K562 (cell line): Measurements from ENCODE around the gene NIPBL.
"Not testable (repeated sequence)": the region's sequence is repeated elsewhere in the genome, so short reads cannot be mapped to it uniquely, and the experiment has no call there.

Experiments
- POLR2B ChIP-seq: fragments of 450-650 bp; IDR thresholded peaks from 2 replicates; pipeline ENCODE4 v1.6.1; 2018; ENCODE audit warnings: low read depth; ENCODE audit not compliant: partially characterized antibody
- POLR2H ChIP-seq: IDR thresholded peaks from 2 replicates; pipeline ENCODE4 v1.6.1; 2016; ENCODE audit warnings: missing genetic modification characterization, low read depth, mild to moderate bottlenecking, control low read depth, missing compliant biosample characterization, moderate library complexity
- TCFL5 ChIP-seq: fragments of 250-450 bp; sonication (Bioruptor Pico); conservative IDR thresholded peaks from 2 replicates; pipeline ENCODE4 v1.6.1; 2021; ENCODE audit warnings: mild to moderate bottlenecking, moderate library complexity, matching md5 sums
- ZNF124 ChIP-seq: sonication (generic); formaldehyde crosslinking; IDR thresholded peaks from 2 replicates; pipeline ENCODE4 v1.8.1; 2022; ENCODE audit warnings: missing genetic modification reagents
- ZNF695 ChIP-seq: fragments of 450-650 bp; formaldehyde crosslinking; IDR thresholded peaks from 2 replicates; pipeline ENCODE4 v1.4.0; 2020; ENCODE audit warnings: mild to moderate bottlenecking, moderate library complexity
- TF ChIP-seq, protein P1 (sequence below), 3 experiments: IDR thresholded peaks in 2 of 3; conservative IDR thresholded peaks in 1 of 3; 2 replicates each; pipeline ENCODE4 v1.5.1; 2011 to 2012; ENCODE audit warnings: low read length in 3 of 3, mild to moderate bottlenecking in 3 of 3, control low read depth in 2 of 3, improper control_type of control experiment in 1 of 3, inconsistent platforms in 1 of 3, low read depth in 1 of 3, mixed read lengths in 1 of 3, moderate library complexity in 1 of 3; ENCODE audit not compliant: insufficient read depth in 2 of 3
- TF ChIP-seq, protein P2 (sequence below): fragments of 450-650 bp; IDR thresholded peaks from 2 replicates; pipeline ENCODE4 v1.6.1; 2016; ENCODE audit warnings: antibody characterized with exemption
- TF ChIP-seq, protein P3 (sequence below): sonication (generic); formaldehyde crosslinking; IDR thresholded peaks from 2 replicates; pipeline ENCODE4 v1.4.0; 2020; ENCODE audit warnings: mild to moderate bottlenecking, missing genetic modification reagents
- TF ChIP-seq, protein P4 (sequence below): conservative IDR thresholded peaks from 2 replicates; pipeline ENCODE4 v1.6.1; 2011; ENCODE audit warnings: low read depth, mild to moderate bottlenecking, low read length; ENCODE audit not compliant: control insufficient read depth

DNA sequence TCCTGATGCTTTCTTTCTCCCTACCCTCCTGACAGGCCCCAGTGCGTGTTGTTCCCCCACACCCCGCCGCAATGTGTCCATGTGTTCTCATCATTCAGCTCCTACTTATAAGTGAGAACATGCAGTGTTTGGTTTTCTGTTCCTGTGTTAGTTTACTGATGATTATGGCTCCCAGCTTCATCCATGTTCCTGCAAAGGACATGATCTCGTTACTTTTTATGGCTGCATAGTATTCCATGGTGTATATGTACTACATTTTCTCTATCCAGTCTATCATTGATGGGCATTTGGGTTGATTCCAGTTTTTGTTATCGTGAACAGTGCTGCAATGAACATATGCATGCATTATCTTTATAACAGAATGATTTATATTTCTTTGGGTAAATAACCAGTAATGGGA lies 222.7 kb downstream of the NIPBL start:
- TF ChIP-seq ZNF124 (CRISPR knock-in tag); ZNF695 (CRISPR knock-in tag); POLR2B; TCFL5 (CRISPR knock-in tag); POLR2H (tag): not testable (repeated sequence)
- TF ChIP-seq, protein P1, sequence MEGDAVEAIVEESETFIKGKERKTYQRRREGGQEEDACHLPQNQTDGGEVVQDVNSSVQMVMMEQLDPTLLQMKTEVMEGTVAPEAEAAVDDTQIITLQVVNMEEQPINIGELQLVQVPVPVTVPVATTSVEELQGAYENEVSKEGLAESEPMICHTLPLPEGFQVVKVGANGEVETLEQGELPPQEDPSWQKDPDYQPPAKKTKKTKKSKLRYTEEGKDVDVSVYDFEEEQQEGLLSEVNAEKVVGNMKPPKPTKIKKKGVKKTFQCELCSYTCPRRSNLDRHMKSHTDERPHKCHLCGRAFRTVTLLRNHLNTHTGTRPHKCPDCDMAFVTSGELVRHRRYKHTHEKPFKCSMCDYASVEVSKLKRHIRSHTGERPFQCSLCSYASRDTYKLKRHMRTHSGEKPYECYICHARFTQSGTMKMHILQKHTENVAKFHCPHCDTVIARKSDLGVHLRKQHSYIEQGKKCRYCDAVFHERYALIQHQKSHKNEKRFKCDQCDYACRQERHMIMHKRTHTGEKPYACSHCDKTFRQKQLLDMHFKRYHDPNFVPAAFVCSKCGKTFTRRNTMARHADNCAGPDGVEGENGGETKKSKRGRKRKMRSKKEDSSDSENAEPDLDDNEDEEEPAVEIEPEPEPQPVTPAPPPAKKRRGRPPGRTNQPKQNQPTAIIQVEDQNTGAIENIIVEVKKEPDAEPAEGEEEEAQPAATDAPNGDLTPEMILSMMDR (IDR thresholded peaks at IDR 0.05 in 2 of 3, conservative IDR thresholded peaks at IDR 0.05 in 1 of 3; ENCODE audit: insufficient read depth in 2 of 3, low read depth in 1 of 3, low read length in 3 of 3), result not testable (repeated sequence)
- TF ChIP-seq, protein P2, sequence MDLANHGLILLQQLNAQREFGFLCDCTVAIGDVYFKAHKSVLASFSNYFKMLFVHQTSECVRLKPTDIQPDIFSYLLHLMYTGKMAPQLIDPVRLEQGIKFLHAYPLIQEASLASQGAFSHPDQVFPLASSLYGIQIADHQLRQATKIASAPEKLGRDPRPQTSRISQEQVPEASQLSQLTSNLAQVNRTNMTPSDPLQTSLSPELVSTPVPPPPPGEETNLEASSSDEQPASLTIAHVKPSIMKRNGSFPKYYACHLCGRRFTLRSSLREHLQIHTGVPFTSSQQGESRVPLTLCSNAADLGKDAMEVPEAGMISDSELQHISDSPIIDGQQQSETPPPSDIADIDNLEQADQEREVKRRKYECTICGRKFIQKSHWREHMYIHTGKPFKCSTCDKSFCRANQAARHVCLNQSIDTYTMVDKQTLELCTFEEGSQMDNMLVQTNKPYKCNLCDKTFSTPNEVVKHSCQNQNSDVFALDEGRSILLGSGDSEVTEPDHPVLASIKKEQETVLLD, result not testable (repeated sequence)
- TF ChIP-seq, protein P3, sequence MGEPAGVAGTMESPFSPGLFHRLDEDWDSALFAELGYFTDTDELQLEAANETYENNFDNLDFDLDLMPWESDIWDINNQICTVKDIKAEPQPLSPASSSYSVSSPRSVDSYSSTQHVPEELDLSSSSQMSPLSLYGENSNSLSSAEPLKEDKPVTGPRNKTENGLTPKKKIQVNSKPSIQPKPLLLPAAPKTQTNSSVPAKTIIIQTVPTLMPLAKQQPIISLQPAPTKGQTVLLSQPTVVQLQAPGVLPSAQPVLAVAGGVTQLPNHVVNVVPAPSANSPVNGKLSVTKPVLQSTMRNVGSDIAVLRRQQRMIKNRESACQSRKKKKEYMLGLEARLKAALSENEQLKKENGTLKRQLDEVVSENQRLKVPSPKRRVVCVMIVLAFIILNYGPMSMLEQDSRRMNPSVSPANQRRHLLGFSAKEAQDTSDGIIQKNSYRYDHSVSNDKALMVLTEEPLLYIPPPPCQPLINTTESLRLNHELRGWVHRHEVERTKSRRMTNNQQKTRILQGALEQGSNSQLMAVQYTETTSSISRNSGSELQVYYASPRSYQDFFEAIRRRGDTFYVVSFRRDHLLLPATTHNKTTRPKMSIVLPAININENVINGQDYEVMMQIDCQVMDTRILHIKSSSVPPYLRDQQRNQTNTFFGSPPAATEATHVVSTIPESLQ (CRISPR knock-in tag), result not testable (repeated sequence)
- TF ChIP-seq, protein P4, sequence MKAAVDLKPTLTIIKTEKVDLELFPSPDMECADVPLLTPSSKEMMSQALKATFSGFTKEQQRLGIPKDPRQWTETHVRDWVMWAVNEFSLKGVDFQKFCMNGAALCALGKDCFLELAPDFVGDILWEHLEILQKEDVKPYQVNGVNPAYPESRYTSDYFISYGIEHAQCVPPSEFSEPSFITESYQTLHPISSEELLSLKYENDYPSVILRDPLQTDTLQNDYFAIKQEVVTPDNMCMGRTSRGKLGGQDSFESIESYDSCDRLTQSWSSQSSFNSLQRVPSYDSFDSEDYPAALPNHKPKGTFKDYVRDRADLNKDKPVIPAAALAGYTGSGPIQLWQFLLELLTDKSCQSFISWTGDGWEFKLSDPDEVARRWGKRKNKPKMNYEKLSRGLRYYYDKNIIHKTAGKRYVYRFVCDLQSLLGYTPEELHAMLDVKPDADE, result not testable (repeated sequence)
